ENCODE data around the gene SERINC3. TPM values are rescaled to one million over a fixed set of nuclear protein-coding genes. Genes with fewer than 3 reads are reported as not detected.

Gene SERINC3
- total and polyA plus RNA-seq, 2 of the 8 experiments (the other 6 are each of a cell fraction or from before 2014, with no cell fraction given), result 47.2 to 66.0 TPM

DNA sequence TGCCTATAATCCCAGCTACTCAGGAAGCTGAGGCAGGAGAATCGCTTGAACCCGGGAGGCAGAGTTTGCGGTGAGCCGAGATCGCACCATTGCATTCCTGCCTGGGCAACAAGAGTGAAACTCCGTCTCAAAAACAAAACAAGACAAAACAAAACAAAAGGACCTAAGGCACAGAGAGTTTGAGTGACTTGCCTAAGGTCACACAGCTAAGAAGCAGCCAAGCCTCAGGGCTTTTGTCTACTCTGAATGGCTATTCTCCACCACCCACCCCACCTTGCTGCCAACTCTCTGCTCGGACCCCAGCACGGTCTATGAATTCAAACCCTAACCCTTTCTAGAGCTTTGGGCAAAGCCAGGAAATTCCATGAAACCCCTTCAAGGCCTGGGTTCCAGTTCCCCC lies 65.3 kb downstream of the SERINC3 start (continued):
- no peak for TF ChIP-seq GTF2F1 (IDR thresholded peaks at IDR 0.05; ENCODE audit: borderline replicate concordance, low read depth, low read length)
- no peak for TF ChIP-seq RXRA (IDR thresholded peaks at IDR 0.05; ENCODE audit: insufficient read depth, low read depth, low read length)
- no peak for TF ChIP-seq EP300 (IDR thresholded peaks at IDR 0.05; ENCODE audit: borderline replicate concordance in 1 of 2, low read depth in 2 of 2, low read length in 2 of 2)
- no peak for TF ChIP-seq SP4 (IDR thresholded peaks at IDR 0.05; ENCODE audit: low read length)
